HG03469 (cell line): Measurements from ENCODE around the gene ENPP6.
"Not testable (repeated sequence)": the region's sequence is repeated elsewhere in the genome, so short reads cannot be mapped to it uniquely, and the experiment has no call there.

ENCODE experiments used
- ATAC-seq: cut with Tn5 transposase; IDR thresholded peaks from one replicate; pipeline ENCODE4 v1.9.1; 2021; ENCODE audit warnings: mild to moderate bottlenecking, moderate library complexity, moderate number of reproducible peaks; ENCODE audit not compliant: unreplicated experiment

Gene ENPP6

GRCh38 chr4:184066584-184067300 lies 150.9 kb downstream of the ENPP6 start:
- ATAC-seq, result no peak

DNA sequence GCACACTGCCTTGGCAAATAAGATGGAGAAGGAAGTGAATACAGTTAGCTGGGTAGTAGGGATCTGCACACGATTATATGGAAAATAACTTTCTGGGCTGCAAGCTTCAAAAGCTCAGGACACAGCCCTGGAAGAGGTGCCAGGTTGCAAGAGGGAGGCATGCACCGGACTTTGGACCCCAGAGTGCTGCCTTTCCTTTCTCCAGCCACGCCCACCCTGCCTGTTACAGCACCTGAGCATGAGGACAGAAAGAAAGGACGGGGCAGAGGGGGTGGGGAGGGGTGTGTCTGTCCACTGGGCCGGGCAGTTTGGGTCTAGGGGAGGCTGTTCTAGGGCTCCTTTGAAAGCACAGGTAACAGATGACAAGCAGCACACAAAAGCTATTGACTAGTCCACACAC lies 152.8 kb downstream of the ENPP6 start:
- no peak for ATAC-seq

- ATAC-seq, result no peak
Observed at GRCh38 chr4:184062769-184063168, 154.9 kb downstream of the ENPP6 start.

- no peak for ATAC-seq
Observed at GRCh38 chr4:184061582-184061981, 156.1 kb downstream of the ENPP6 start.

GRCh38 chr4:184059099-184059498 lies 158.6 kb downstream of the ENPP6 start:
- ATAC-seq, result no peak

GRCh38 chr4:184058026-184058425 lies 159.6 kb downstream of the ENPP6 start:
- no peak for ATAC-seq

DNA sequence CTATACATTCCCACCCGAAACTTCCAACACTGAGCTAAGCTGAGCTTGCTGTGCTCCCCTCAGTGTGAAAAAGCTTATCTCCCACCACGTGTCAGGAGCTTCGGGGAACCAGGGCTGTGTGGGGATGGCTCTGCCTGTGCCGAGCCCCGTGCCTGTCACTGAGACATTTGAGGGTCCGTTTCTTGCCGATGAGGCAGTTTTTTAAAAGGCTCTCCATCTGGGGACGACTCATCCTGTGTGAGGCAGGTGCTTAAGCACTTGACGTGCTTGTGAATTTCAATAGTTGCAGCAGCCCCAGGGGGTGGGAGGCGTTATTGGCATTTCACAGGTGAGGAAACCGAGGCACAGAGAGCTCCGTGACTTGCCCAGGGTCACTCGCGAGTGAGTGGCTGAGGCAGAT lies 160.8 kb downstream of the ENPP6 start:
- no peak for ATAC-seq

- no peak for ATAC-seq
Observed at GRCh38 chr4:184053434-184053833, 164.2 kb downstream of the ENPP6 start.

DNA sequence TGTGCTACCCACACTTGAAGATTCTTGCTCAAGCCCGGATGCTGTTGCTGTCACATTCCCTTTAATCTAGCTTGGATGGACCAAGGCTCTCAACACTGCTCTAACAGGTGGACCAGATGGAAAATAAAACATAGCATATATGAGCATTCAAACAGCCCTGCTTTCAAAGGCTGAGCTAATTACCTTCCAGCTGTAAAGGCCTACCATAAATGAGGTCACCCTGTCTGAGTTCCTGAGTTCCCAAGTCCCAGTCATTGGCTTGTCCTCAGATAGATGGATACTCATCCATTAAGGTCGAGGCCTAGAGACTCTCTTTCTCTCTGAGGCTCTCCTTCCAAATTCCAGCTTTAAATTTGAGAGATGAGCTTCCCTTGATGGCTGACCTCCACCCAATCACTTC lies 165.1 kb downstream of the ENPP6 start:
- ATAC-seq, result no peak

GRCh38 chr4:184051262-184051661 lies 166.4 kb downstream of the ENPP6 start:
- ATAC-seq, result not testable (repeated sequence)

DNA sequence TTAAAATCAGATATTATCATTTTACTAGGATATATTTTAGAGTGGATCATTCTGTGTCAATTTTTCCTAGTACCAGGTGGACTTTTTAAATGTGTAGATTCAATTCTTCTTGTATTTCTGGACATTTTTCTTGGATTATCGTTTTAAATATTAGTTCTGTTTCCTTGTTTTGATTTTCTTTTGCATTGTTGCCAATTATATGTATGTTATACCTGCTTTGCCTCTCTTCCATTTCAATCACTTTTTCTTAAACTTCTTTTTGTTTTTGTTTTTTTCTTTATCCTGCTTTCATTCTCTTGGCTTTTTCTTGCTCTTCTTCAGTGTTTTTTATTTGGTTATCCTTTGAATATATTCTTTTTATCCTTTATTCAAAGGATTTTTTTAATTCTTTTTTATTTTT lies 171.5 kb downstream of the ENPP6 start:
- no peak for ATAC-seq

- ATAC-seq, result no peak
Observed at GRCh38 chr4:184041156-184041555, 176.5 kb downstream of the ENPP6 start.

GRCh38 chr4:184039963-184040383 lies 177.7 kb downstream of the ENPP6 start:
- ATAC-seq, result no peak
